IPS DF 6.9 (cell line): ENCODE data around the gene TDRD10.

ENCODE experiments used
- DNase-seq: peaks from one replicate; pipeline ENCODE4 v3.0.0-alpha.2; 2013; ENCODE audit warnings: low read depth, low spot score
- H3K27ac ChIP-seq: one replicate; pipeline ENCODE4 v1.5.1; 2013; ENCODE audit warnings: low read length, control low read depth
- H3K27me3 ChIP-seq: 2 replicates; pipeline ENCODE4 v1.6.1; 2013; ENCODE audit warnings: mild to moderate bottlenecking, low read length; ENCODE audit not compliant: control insufficient read depth, insufficient read depth
- H3K36me3 ChIP-seq: 2 replicates; pipeline ENCODE4 v1.6.1; 2013; ENCODE audit warnings: low read length; ENCODE audit not compliant: control insufficient read depth, insufficient read depth
- H3K4me1 ChIP-seq: 2 replicates; pipeline ENCODE4 v1.6.1; 2013; ENCODE audit warnings: low read length; ENCODE audit not compliant: control insufficient read depth, insufficient read depth
- H3K4me3 ChIP-seq: 2 replicates; pipeline ENCODE4 v1.5.1; 2013; ENCODE audit warnings: mild to moderate bottlenecking, low read length
- H3K9me3 ChIP-seq: 2 replicates; pipeline ENCODE4 v1.6.1; 2013; ENCODE audit warnings: low read length, inconsistent platforms; ENCODE audit not compliant: control insufficient read depth, insufficient read depth
- WGBS: extraction: QIAGEN DNeasy Blood & Tissue Kit; methylation state at CpG from one replicate; pipeline ENCODE4 v1.1.7; 2013; ENCODE audit warnings: mixed read lengths, missing lambda C conversion rate; ENCODE audit not compliant: insufficient read length, insufficient coverage; 5-methylcytosine and 5-hydroxymethylcytosine counted together

TDRD10 gene

GRCh38 chr1:154466206-154466605, 35.8 kb upstream of the TDRD10 start:
- Histone ChIP-seq H3K4me1 (no peaks in the 10 kb centered on the region; the same call in 1 of the 2 replicates), H3K9me3 (no peaks in the 10 kb centered on the region), H3K36me3 (no peaks in the 10 kb centered on the region), H3K27me3 (no peaks in the 10 kb centered on the region), H3K4me3 (no peak overlapping the region), H3K27ac (no peak overlapping the region)
- no CpG with 5 or more reads among the region's 3 CpGs for WGBS
- no peak for DNase-seq

GRCh38 chr1:154466921-154467417, 35.0 kb upstream of the TDRD10 start:
- Histone ChIP-seq H3K4me1 (no peaks in the 10 kb centered on the region; the same call in 1 of the 2 replicates), H3K9me3 (no peaks in the 10 kb centered on the region), H3K27ac (no peak overlapping the region), H3K4me3 (no peak overlapping the region), H3K36me3 (no peaks in the 10 kb centered on the region), H3K27me3 (no peaks in the 10 kb centered on the region)
- no peak for DNase-seq
- no CpG with 5 or more reads among the region's 8 CpGs for WGBS

- no peak overlapping the region for H3K27ac ChIP-seq
- H3K9me3 ChIP-seq = no peaks in the 10 kb centered on the region
- H3K4me3 ChIP-seq = no peak overlapping the region
- no peaks in the 10 kb centered on the region; the same call in 1 of the 2 replicates for H3K4me1 ChIP-seq
- no peaks in the 10 kb centered on the region for H3K36me3 ChIP-seq
- H3K27me3 ChIP-seq = no peaks in the 10 kb centered on the region
- DNase-seq = no peak
- WGBS = no CpG with 5 or more reads among the region's 11 CpGs
These were observed 34.5 kb upstream of the TDRD10 start for GRCh38 chr1:154467434-154468102.

DNA sequence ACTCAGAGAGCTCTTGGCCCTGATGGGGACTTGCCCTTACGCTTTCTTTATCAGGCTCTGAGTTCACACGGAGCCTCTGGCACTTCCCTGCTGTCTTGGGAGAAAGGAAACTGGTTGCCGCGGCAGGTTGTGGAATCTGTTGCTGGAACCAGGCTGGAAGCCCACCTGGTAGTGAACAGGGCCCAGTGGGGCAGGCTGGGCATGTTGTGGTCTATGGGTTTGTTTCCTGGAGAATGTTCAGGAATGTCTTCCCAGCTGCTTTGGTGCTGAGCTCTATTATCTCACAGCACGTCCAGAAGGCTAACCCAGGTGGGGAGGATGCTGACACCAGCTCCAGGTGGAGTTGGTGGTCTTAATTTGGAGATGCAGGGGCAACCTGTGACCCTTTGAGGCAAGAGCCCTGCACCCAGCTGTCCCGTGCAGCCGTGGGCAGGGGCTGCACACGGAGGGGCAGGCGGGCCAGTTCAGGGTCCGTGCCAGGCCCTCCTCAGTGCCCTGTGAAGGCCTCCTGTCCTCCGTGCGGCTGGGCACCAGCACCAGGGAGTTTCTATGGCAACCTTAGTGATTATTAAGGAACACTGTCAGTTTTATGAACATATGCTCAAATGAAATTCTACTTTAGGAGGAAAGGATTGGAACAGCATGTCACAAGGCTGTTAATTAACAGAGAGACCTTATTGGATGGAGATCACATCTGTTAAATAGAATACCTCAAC, 33.3 kb upstream of the TDRD10 start:
- H3K36me3 ChIP-seq = no peaks in the 10 kb centered on the region
- H3K9me3 ChIP-seq = no peaks in the 10 kb centered on the region
- no CpG with 5 or more reads among the region's 12 CpGs for WGBS
- DNase-seq = no peak
- no peak overlapping the region for H3K27ac ChIP-seq
- no peak overlapping the region for H3K4me3 ChIP-seq
- H3K4me1 ChIP-seq = no peaks in the 10 kb centered on the region; the same call in 1 of the 2 replicates
- no peaks in the 10 kb centered on the region for H3K27me3 ChIP-seq

DNA sequence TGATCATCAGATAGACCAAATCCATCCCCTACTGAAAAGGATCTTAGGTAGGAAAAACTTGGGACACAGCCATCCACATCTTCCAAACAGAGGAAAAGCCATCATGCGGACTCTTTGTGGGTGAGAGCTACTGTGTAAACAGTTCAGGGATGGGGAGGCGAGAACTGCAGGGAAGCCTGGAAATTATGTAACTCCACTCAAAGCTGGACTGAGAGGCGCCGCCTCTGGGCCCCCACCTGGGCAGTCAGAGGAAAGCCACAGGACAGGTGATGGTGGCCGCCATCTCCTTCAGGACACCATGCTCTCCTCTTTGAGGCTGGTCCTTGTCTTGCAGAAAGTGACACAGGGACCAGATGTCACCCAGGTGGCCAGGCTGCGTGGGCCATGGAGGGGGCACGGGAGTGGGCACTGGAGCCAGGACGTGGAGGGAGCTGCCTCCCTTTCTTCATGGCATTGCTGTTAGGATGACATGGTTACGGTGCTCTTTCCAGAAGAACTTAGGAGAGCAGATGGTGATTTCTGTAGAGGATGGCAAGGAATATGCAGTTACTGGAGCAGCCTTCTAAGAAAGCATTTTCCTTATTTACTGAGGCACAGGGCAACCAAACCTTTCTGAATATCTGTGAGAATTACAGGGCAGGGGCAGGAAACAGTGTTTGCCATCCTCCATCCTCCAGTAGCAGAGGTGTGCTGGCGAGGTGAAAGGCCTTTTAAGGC, 32.0 kb upstream of the TDRD10 start:
- Histone ChIP-seq H3K4me1 (no peaks in the 10 kb centered on the region; the same call in 1 of the 2 replicates), H3K36me3 (no peaks in the 10 kb centered on the region), H3K27me3 (no peaks in the 10 kb centered on the region), H3K4me3 (no peak overlapping the region), H3K27ac (no peak overlapping the region), H3K9me3 (no peaks in the 10 kb centered on the region)
- no CpG with 5 or more reads among the region's 10 CpGs for WGBS
- DNase-seq = no peak

DNA sequence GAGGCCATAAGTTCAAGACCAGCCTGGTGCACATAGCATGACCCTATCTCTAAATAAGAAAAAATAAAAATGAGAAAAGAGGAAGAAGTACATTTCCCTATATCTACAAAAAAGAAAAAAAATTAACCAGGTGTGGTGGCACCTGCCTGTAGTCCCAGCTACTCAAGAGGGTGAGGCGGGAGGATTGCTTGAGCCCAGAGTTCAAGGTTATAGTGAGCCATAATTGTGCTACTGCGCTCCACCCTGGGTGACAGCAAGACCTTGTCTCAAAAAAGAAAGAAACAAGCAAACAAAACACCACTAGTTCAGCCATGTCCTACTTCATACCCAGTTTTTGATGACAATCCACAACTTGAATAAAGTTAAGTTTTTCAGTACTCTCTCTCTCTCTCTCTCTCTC, 30.7 kb upstream of the TDRD10 start:
- Histone ChIP-seq H3K27me3 (no peaks in the 10 kb centered on the region), H3K4me3 (no peak overlapping the region), H3K4me1 (no peaks in the 10 kb centered on the region; the same call in 1 of the 2 replicates), H3K27ac (no peak overlapping the region), H3K36me3 (no peaks in the 10 kb centered on the region), H3K9me3 (no peaks in the 10 kb centered on the region)
- DNase-seq = no peak
- WGBS = no CpG with 5 or more reads among the region's 2 CpGs

- no CpG with 5 or more reads among the region's 3 CpGs for WGBS
- Histone ChIP-seq H3K9me3 (no peaks in the 10 kb centered on the region), H3K27me3 (no peaks in the 10 kb centered on the region), H3K36me3 (no peaks in the 10 kb centered on the region), H3K4me3 (no peak overlapping the region), H3K27ac (no peak overlapping the region), H3K4me1 (no peaks in the 10 kb centered on the region)
- DNase-seq = no peak
These were observed 27.2 kb upstream of the TDRD10 start for GRCh38 chr1:154474802-154475201.

GRCh38 chr1:154476791-154477190, 25.2 kb upstream of the TDRD10 start:
- H3K9me3 ChIP-seq = no peaks in the 10 kb centered on the region
- DNase-seq = no peak
- no peaks in the 10 kb centered on the region for H3K27me3 ChIP-seq
- H3K4me1 ChIP-seq = no peaks in the 10 kb centered on the region
- no CpG with 5 or more reads among the region's 1 CpG for WGBS
- no peak overlapping the region for H3K4me3 ChIP-seq
- no peaks in the 10 kb centered on the region for H3K36me3 ChIP-seq
- no peak overlapping the region for H3K27ac ChIP-seq

GRCh38 chr1:154478013-154478412, 24.0 kb upstream of the TDRD10 start:
- H3K4me3 ChIP-seq = no peak overlapping the region
- H3K27me3 ChIP-seq = no peaks in the 10 kb centered on the region
- WGBS = no CpG with 5 or more reads among the region's 8 CpGs
- no peaks in the 10 kb centered on the region for H3K36me3 ChIP-seq
- H3K27ac ChIP-seq = no peak overlapping the region
- no peaks in the 10 kb centered on the region for H3K9me3 ChIP-seq
- no peak for DNase-seq
- no peaks in the 10 kb centered on the region for H3K4me1 ChIP-seq

DNA sequence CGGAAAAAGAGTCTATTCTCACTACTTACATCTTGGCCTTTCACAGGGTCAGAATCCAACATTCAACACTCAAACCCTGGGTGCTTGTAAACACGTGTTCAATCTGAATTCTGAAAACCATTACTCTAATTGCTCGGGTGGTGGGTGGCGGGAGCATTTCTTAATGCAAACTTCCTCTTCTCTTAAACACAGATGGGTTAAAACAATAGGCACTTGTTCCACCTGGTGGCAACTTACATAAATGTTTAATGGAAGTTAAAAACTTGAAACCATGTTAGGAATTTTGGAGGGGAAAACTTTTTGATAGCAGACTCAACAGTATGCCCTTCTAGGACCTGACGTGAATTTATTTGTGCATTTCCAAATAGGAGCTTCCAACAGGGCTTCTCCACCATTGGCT, 23.4 kb upstream of the TDRD10 start:
- H3K36me3 ChIP-seq = no peaks in the 10 kb centered on the region
- no peak overlapping the region for H3K27ac ChIP-seq
- H3K4me1 ChIP-seq = no peaks in the 10 kb centered on the region
- no peak for DNase-seq
- H3K27me3 ChIP-seq = no peaks in the 10 kb centered on the region
- H3K4me3 ChIP-seq = no peak overlapping the region
- WGBS = no CpG with 5 or more reads among the region's 5 CpGs
- no peaks in the 10 kb centered on the region for H3K9me3 ChIP-seq
